ENCODE data around the gene SLC49A4. TPM values are rescaled to one million over a fixed set of nuclear protein-coding genes. Genes with fewer than 3 reads are reported as not detected.

Gene SLC49A4
- total and polyA plus RNA-seq, 2 experiments from 2014 or later, result 16.4 to 20.8 TPM

- H3K36me3 ChIP-seq, result no peaks in the 10 kb centered on the region
- DNase-seq (ENCODE audit: low read depth in 1 of 2, low spot score in 1 of 2), result no peak
- no peak for TF ChIP-seq CTCF (IDR thresholded peaks at IDR 0.05; ENCODE audit: low read depth, low read length)
- no peaks in the 10 kb centered on the region for H3K4me1 ChIP-seq (ENCODE audit: low read depth)
- H3K27me3 ChIP-seq, result no peaks in the 10 kb centered on the region
- no peak overlapping the region for H3K4me3 ChIP-seq
- no peak overlapping the region for H3K27ac ChIP-seq
- H3K9me3 ChIP-seq (ENCODE audit: low read depth), result no peaks in the 10 kb centered on the region
These were observed 17.3 kb upstream of the SLC49A4 start for GRCh38 chr3:122777563-122777962.

GRCh38 chr3:122782804-122783203, 12.1 kb upstream of the SLC49A4 start:
- Histone ChIP-seq H3K4me3 (no peak overlapping the region), H3K27ac (no peak overlapping the region), H3K9me3 (ENCODE audit: low read depth) (no peaks in the 10 kb centered on the region), H3K36me3 (no peaks in the 10 kb centered on the region), H3K4me1 (ENCODE audit: low read depth) (no peaks in the 10 kb centered on the region), H3K27me3 (no peaks in the 10 kb centered on the region)
- no peak for TF ChIP-seq CTCF (IDR thresholded peaks at IDR 0.05; ENCODE audit: low read depth, low read length)
- no peak for DNase-seq (ENCODE audit: low read depth in 1 of 2, low spot score in 1 of 2)

- DNase-seq (ENCODE audit: low read depth in 1 of 2, low spot score in 1 of 2), result peak in 1 of 2 donors; percentile 63
- Histone ChIP-seq H3K4me3 (no peak overlapping the region), H3K27ac (no peak overlapping the region), H3K4me1 (ENCODE audit: low read depth) (no peaks in the 10 kb centered on the region), H3K27me3 (no peaks in the 10 kb centered on the region), H3K36me3 (no peaks in the 10 kb centered on the region), H3K9me3 (ENCODE audit: low read depth) (no peaks in the 10 kb centered on the region)
- TF ChIP-seq CTCF (IDR thresholded peaks at IDR 0.05; ENCODE audit: low read depth, low read length), result no peak
These were observed 10.4 kb upstream of the SLC49A4 start for GRCh38 chr3:122784436-122784835.

GRCh38 chr3:122785231-122785630, 9.6 kb upstream of the SLC49A4 start:
- Histone ChIP-seq H3K4me1 (ENCODE audit: low read depth) (no peaks in the 10 kb centered on the region), H3K4me3 (no peak overlapping the region), H3K27ac (no peak overlapping the region), H3K9me3 (ENCODE audit: low read depth) (no peaks in the 10 kb centered on the region), H3K27me3 (no peaks in the 10 kb centered on the region), H3K36me3 (no peaks in the 10 kb centered on the region)
- no peak for DNase-seq (ENCODE audit: low read depth in 1 of 2, low spot score in 1 of 2)
- no peak for TF ChIP-seq CTCF (IDR thresholded peaks at IDR 0.05; ENCODE audit: low read depth, low read length)

GRCh38 chr3:122786066-122786465, 8.8 kb upstream of the SLC49A4 start:
- Histone ChIP-seq H3K27ac (no peak overlapping the region), H3K36me3 (no peaks in the 10 kb centered on the region), H3K27me3 (no peaks in the 10 kb centered on the region), H3K9me3 (ENCODE audit: low read depth) (no peaks in the 10 kb centered on the region), H3K4me1 (ENCODE audit: low read depth) (no peaks in the 10 kb centered on the region), H3K4me3 (no peak overlapping the region)
- DNase-seq (ENCODE audit: low read depth in 1 of 2, low spot score in 1 of 2), result peak in 1 of 2 donors; percentile 55
- TF ChIP-seq CTCF (IDR thresholded peaks at IDR 0.05; ENCODE audit: low read depth, low read length), result no peak

- no peak for DNase-seq (ENCODE audit: low read depth in 1 of 2, low spot score in 1 of 2)
- Histone ChIP-seq H3K36me3 (no peaks in the 10 kb centered on the region), H3K4me1 (ENCODE audit: low read depth) (no peaks in the 10 kb centered on the region), H3K4me3 (no peak overlapping the region), H3K27me3 (no peaks in the 10 kb centered on the region), H3K9me3 (ENCODE audit: low read depth) (no peaks in the 10 kb centered on the region), H3K27ac (no peak overlapping the region)
- TF ChIP-seq CTCF (IDR thresholded peaks at IDR 0.05; ENCODE audit: low read depth, low read length), result no peak
These were observed 7.0 kb upstream of the SLC49A4 start for GRCh38 chr3:122787872-122788271.

Data from cardiac muscle cell (in vitro differentiated cells and primary cell).